GM06990 (cell line): ENCODE results near the gene CEACAM18.

Experiments
- DNase-seq: peaks from one replicate; pipeline ENCODE4 v3.0.0-alpha.2; 2011; ENCODE audit not compliant: insufficient read length; ENCODE audit errors: extremely low read depth
- H3K27me3 ChIP-seq: replicated peaks from 2 replicates; pipeline ENCODE4 v1.6.0; 2011; ENCODE audit warnings: low read length; ENCODE audit not compliant: control insufficient read depth, insufficient read depth
- H3K36me3 ChIP-seq: 2 replicates; pipeline ENCODE4 v1.5.1; 2011; ENCODE audit warnings: low read length; ENCODE audit not compliant: control insufficient read depth, insufficient read depth
- H3K4me3 ChIP-seq: replicated peaks from 2 replicates; pipeline ENCODE4 v1.5.1; 2011; ENCODE audit warnings: low read depth, mild to moderate bottlenecking, control low read depth, low read length
- TF ChIP-seq, protein P1 (sequence below): IDR thresholded peaks from 2 replicates; pipeline ENCODE4 v1.5.1; 2011; ENCODE audit warnings: low read length, control low read depth, mild to moderate bottlenecking, inconsistent platforms; ENCODE audit not compliant: insufficient read depth, poor library complexity, severe bottlenecking

CEACAM18 gene

DNA sequence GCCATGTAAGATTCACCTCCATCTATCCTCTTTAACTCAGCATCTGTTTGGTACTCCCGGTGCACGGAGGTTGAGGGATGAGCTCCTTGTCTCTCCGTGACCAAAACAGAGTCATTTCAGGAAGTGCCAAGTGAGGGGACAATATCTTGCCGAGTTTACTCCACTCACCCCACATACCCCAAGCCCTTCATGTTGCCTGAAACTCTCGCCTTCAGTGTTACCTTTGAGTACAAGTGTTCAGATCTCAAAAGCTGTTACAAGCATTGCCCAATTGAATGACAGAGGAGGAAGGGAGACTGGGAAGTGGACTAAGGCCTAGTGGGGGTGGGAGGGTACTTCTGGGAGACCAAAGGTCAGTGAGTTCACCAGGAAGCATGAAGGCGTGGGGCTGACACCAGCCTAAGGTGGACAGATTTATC is 29.3 kb downstream of the CEACAM18 start:
- TF ChIP-seq, protein P1, sequence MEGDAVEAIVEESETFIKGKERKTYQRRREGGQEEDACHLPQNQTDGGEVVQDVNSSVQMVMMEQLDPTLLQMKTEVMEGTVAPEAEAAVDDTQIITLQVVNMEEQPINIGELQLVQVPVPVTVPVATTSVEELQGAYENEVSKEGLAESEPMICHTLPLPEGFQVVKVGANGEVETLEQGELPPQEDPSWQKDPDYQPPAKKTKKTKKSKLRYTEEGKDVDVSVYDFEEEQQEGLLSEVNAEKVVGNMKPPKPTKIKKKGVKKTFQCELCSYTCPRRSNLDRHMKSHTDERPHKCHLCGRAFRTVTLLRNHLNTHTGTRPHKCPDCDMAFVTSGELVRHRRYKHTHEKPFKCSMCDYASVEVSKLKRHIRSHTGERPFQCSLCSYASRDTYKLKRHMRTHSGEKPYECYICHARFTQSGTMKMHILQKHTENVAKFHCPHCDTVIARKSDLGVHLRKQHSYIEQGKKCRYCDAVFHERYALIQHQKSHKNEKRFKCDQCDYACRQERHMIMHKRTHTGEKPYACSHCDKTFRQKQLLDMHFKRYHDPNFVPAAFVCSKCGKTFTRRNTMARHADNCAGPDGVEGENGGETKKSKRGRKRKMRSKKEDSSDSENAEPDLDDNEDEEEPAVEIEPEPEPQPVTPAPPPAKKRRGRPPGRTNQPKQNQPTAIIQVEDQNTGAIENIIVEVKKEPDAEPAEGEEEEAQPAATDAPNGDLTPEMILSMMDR: no peak
- DNase-seq: no peak
- Histone ChIP-seq H3K27me3 (no peaks in the 10 kb centered on the region; the same call in 1 of the 2 replicates), H3K36me3 (no peaks in the 10 kb centered on the region), H3K4me3 (no peak overlapping the region)

DNA sequence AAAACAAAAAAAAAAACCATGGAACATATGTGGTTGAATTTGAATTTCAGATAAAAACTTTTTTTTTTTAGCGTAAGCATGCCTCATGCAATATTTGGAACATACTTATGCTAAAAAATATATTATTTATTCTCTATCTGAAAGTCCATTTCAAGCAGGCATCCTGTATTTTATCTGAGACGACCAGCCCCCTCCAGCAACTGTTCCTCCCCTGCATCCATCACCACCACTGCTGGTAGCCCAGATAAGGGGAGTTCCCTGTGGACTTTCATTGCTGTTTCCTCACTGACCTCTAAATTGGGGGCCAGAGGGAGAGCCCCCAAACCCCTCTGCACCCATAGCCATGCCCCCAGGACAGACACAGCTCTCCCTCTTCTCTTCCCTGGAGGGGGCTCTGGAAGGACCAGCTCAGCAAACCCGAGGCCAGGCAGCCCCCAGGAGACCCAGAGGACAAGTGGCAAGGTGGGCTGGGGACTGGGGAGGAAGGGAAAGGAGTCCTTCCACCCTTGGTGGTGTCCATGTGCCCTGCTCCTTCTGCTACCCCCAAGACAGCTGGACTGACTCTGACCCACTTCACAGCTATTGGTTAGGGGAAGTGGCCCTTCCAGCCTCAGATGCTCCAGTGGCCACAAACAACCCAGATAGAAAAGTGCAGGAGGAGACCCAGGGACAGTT is 29.9 kb downstream of the CEACAM18 start:
- TF ChIP-seq, protein P1: no peak
- Histone ChIP-seq H3K27me3 (no peaks in the 10 kb centered on the region; the same call in 1 of the 2 replicates), H3K4me3 (no peak overlapping the region), H3K36me3 (no peaks in the 10 kb centered on the region)
- DNase-seq: no peak

DNA sequence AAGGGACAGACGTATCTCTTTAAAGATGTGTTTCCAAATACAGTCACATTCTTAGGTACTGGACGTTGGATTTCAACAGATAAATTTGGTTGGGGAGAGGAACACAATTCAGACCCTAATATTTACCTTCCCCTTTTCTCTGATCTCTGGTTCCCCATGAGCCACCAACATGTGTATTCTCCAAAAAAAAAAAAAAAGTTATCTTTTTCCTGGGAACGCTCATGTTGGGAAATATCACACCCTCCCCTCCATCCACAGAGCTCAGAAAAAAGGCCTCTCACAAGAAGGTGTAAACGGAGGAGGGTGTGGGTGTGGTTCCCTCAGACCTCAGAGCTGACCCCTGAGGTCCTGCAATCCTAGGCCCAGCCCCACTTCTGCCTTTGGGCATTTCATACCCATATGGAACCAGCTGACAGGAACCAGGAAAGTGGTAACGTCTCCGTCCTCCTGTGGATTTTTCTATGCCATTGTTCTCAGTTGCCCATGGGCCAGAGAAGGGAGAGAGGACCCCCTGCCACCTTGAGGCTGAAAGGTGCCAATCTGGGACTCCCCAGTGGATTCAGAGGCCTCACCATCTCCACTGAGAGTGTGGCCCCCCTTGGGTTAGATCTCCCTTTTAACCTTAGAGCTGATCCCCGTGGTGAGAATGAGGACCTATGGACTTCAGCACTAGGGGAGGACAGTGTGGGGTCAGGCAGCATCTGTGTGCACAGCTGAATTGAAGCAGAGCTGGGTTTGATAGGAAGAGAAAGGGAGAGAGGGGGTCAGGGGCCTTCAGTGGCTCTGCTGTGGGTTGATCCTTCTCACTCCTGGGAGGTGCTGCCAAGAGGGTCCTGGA is 31.7 kb downstream of the CEACAM18 start:
- no peak overlapping the region for H3K4me3 ChIP-seq
- DNase-seq: no peak
- H3K27me3 ChIP-seq: no peaks in the 10 kb centered on the region; the same call in 1 of the 2 replicates
- TF ChIP-seq, protein P1: no peak
- no peaks in the 10 kb centered on the region for H3K36me3 ChIP-seq

DNA sequence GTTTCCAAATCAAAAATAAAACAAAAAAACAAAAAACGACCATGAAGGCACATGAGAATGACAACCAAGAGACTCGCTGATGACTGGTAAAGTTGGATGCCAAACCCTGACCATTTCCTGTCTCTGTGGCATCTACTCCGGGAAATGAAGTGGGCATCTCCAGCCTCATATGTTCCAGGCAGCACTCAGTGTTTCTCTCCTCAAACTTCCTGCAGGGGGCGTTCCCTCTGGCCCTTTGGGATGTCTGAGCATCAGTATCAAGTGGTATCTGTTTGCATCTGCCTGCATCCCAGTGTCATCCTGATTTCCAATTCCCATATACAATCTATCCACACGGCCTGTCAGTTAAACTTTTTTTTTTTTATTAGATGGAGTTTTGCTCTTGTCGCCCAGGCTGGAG is 33.0 kb downstream of the CEACAM18 start:
- Histone ChIP-seq H3K36me3 (no peaks in the 10 kb centered on the region), H3K4me3 (no peak overlapping the region), H3K27me3 (no peaks in the 10 kb centered on the region; the same call in 1 of the 2 replicates)
- TF ChIP-seq, protein P1: peak; percentile 57
- no peak for DNase-seq

DNA sequence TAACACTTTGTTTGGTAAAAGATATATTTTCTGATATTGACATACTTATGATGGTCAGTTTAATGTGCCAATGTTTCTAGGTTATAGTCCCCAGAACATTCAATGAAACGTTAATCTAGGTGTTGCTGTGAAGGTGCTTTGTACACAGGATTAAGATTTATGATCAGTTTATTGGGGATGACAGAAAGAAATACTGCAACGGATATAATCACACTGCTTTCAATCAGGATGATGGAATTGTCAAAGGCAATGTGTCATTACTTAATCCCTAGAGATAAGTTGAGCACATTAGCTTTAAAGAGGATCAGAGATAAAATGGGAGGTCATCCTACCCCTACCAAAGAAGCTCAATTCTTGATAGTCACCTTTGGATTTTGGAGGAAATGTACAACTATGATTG is 35.6 kb downstream of the CEACAM18 start:
- H3K27me3 ChIP-seq: no peaks in the 10 kb centered on the region; the same call in 1 of the 2 replicates
- H3K36me3 ChIP-seq: no peaks in the 10 kb centered on the region
- DNase-seq: no peak
- TF ChIP-seq, protein P1: no peak
- H3K4me3 ChIP-seq: no peak overlapping the region
